ENCODE measurements around the gene EIF3CL.
"Not testable (repeated sequence)": the region's sequence is repeated elsewhere in the genome, so short reads cannot be mapped to it uniquely, and the experiment has no call there.

The EIF3CL gene, protein sequence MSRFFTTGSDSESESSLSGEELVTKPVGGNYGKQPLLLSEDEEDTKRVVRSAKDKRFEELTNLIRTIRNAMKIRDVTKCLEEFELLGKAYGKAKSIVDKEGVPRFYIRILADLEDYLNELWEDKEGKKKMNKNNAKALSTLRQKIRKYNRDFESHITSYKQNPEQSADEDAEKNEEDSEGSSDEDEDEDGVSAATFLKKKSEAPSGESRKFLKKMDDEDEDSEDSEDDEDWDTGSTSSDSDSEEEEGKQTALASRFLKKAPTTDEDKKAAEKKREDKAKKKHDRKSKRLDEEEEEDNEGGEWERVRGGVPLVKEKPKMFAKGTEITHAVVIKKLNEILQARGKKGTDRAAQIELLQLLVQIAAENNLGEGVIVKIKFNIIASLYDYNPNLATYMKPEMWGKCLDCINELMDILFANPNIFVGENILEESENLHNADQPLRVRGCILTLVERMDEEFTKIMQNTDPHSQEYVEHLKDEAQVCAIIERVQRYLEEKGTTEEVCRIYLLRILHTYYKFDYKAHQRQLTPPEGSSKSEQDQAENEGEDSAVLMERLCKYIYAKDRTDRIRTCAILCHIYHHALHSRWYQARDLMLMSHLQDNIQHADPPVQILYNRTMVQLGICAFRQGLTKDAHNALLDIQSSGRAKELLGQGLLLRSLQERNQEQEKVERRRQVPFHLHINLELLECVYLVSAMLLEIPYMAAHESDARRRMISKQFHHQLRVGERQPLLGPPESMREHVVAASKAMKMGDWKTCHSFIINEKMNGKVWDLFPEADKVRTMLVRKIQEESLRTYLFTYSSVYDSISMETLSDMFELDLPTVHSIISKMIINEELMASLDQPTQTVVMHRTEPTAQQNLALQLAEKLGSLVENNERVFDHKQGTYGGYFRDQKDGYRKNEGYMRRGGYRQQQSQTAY

DNA sequence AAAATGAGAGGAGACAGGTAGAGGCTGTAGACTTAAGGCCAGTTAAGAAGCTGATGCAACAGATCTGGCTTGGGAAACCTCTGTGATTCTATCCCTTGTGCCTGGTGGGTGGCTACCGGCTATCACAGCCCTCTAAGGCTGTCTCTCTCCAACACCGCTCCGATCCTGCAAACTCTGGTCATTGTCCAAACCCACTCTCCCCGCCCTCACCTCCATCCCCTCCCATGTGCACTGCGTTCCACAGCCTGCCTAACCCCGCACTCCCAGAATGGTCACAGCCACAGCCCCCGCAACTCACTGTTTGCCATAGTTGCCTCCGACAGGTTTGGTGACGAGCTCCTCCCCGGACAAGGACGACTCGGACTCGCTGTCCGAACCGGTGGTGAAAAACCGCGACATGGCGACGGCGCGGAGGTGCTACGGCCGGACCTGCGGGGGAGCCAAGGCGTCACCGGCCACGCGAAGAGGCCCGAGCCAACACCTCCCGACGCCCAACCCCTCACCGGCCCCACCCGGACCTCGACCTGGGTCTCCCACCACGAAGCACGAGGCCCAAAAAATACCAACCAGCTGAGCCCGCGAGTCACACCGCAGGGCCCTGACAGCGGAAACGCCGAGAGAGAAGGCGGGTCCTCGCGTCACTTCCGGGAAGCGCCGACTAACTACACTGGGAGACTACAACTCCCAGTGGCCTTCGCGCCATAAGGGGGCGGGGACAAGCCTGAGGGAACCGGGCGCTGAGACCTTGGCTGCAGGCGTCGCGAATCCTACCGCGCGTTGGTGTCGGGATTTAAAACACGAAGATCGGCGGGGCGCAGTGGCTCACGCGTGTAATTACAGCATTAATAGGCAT is at the start of gene EIF3CL:
TSS of gene EIF3CL (minus strand) at position 622 of the 853 bp plus-strand sequence. CDS start at position 399, 223 bp downstream.
- DNase-seq: not testable (repeated sequence)

DNA sequence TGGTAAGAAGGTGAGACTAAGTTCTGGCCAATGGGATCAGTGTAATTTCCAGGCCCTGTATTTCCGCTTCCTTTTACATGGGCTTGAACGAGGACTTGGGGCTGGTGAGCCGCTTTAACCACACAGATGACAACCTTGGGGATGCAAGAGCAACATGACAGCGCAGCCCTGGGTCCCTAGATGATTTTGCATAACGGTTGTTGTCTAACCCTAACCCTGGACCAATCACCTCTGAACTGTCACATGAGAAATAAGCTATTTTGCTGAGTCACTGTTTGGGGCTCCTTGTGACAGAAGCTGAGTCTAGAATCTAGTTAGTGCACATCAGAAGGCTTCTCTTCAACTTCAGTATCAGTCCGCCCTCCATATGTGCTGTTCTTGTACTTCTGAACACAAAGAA is 43.4 kb upstream of the EIF3CL start:
- not testable (repeated sequence) for DNase-seq

DNA sequence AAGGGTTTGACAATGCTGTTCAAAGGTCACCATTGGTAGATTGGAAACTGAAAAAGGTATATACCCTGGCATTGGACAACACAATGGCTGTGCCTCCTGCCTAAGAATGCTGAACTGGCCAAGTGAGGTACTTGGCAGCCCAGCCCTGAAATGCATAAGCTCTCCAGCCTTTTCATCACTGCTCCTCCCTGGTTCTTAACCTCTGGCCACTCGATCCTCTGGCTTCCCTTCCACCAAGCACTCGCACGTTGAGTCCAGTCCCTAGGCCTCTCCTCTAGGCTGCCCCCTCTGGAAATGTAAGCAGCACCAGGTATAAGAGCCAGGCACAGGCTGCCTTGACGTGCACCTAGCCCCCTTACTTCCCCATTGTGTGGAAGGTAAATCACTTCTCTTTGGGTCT is 42.7 kb upstream of the EIF3CL start:
- not testable (repeated sequence) for DNase-seq

DNA sequence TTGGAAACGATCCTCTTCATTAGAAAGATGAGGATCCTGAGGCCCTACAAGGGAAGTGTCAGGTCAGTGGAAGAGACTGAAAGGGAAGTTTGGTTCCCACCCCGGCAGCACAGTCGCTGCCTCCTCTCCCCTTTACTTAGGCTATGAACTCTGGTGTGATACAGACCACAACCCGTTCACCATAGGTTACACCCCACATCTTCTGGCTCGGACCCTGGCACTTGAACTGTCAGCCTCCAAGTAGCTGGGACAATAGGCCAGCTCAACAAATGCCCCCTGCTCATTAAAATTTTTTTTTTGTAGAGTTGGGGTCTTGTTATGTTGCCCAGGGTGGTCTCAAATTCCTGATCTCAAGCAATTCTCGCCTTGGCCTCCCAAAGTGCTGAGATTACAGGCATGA is 40.3 kb upstream of the EIF3CL start:
- not testable (repeated sequence) for DNase-seq

DNA sequence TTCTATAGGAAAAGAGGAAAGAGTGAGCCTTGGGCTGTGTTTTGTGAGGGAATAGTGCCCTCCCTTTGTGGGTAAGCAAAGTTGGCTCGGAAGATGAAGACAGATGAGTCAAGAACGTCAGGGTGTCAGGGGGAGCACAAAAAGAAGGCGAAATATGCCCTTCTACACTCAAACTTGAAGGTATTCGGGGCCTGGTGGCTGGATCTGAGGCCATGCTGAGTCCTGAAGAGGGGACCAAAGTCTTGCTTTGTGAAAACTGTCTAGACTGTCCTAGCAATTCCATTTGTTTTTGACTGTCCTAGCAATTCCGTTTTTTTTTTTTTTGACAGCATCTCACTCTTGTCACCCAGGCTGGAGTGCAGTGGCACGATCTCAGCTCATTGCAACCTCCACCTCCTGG is 35.3 kb upstream of the EIF3CL start:
- not testable (repeated sequence) for DNase-seq

DNA sequence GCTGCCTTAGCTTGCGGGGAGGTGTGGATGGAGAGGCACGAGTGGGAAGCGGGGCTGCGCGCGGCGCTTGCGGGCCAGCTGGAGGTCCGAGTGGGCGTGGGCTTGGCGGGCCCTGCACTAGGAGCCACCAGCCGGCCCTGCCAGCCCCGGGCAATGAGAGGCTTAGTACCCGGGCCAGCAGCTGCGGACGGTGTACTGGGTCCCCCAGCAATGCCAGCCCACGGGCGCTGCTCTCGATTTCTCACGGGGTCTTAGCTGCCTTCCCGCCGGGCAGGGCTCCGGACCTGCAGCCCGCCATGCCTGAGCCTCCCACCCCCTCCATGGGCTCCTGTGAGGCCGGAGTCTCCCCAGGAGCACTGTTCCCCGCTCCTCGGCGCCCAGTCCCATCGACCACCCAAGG is 31.7 kb upstream of the EIF3CL start:
- not testable (repeated sequence) for DNase-seq

DNA sequence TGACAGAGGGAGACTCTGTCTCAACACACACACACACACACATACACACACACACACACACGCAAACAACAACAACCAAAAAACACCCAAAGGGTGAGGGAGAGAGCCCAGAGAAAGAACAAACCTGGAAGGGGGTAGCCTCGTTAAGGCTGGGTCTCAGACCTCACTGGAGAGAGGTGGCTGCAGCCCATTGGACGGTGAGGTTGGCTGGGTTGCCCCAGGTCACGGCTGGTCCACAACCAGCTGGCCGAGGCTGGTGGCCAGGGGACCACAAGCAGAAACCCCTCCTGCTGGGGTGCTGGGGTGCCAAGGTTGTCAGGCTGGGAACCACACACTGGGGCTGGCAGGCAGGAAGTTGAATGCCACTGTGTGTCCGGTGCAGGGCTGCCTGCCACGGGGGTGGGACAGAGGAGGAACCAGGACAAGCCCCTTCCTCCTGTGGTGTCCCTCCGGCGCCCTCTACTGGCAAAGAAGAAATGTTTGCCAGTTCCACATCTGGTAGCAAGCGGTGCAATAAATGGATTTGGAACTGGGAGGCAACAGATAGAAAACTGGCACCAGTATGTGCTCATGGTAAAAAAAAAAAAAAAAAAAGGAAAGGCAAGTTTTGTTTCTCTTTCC is 22.5 kb upstream of the EIF3CL start:
- DNase-seq: not testable (repeated sequence)

DNA sequence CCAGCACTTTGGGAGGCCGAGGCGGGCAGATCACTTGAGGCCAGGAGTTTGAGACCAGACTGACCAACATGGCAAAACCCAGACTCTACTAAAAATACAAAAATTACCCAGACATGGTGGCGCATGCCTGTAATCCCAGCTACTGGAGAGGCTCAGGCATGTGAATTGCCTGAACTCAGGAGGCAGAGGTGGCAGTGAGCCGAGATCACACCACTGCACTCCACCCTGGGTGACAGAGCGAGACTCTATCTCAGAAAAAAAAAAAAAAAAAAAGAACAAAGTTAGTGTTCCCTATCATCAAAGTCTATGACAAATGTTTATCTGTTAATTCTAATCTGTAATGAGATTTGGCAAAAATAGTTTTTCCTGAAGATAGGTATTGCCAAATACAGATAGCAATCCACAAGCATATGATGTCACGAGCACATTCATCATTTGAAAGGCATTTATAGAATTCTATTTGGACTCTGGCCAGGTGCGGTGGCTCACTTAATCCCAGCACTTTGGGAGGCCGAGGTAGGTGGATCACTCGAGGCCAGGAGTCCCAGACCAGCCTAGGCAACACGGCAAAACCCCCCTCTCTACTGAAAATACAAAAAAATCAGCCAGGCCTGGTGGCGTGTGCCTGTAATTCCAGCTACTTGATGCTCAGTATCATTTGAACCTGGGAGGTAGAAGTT is 17.6 kb upstream of the EIF3CL start:
- DNase-seq: not testable (repeated sequence)

DNA sequence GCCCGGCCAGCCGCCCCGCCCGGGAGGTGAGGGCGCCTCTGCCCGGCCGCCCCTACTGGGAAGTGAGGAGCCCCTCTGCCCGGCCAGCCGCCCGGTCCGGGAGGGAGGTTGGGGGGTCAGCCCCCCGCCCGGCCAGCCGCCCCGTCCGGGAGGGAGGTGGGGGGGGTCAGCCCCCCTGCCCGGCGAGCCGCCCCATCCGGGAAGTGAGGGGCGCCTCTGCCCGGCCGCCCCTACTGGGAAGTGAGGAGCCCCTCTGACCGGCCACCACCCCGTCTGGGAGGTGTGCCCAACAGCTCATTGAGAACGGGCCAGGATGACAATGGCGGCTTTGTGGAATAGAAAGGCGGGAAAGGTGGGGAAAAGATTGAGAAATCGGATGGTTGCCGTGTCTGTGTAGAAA is 13.4 kb upstream of the EIF3CL start:
- not testable (repeated sequence) for DNase-seq

DNA sequence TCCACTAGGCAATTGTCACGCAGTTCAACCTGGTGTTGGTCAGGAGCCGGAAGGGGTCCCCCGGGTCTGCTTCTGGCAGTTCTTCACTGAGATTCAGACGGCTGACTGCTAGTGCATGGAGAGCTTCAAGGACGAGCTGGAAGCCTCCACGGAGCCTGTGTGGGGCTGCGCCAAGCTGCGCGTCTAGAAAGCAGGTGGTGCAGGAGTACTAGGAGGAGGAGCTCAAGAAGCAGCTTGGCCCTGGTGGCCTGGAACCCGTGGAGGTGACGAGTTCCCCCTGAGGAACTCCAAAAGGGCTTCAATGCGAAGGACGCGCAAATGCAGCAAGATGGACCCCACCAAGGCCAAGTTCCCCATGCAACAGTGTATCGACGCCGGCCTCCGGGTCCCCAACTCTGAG is 10.9 kb upstream of the EIF3CL start:
- not testable (repeated sequence) for DNase-seq

DNA sequence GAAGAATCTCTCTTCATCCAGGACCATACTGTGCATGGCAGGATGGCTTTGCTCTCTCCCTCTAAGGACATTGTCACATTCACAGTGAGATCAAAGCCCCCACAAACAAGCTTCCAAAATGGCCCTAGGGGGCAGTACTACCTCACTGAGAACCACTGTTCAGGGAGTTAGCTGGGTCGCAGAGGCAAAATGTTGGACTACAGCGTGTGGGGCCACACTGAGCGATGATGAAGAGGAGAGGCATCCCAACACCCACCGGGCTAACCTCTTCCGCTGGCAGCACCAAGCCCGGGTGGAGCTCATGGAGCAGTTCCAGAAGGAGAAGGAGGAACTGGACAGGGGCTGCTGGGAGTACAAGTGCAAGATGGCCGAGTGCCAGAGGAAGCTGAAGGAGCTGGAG is 9.9 kb upstream of the EIF3CL start:
- not testable (repeated sequence) for DNase-seq

DNA sequence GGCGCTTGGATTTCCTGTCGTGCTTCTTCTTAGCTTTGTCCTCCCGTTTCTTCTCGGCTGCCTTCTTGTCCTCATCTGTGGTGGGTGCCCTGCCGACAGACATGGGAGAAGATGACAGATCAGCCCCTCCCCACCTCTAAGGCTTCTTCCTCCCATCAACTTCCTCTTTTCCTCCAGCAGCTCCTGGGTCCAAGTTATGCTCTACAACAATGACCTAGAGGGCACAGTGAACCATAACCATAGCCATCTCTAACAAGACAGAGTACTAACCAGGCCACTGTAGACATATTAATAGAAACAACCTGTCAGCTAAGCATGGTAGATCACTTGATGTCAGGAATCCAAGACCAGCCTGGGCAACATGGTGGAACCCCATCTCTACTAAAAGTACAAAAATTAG is 11.6 kb downstream of the EIF3CL start:
- not testable (repeated sequence) for DNase-seq

DNA sequence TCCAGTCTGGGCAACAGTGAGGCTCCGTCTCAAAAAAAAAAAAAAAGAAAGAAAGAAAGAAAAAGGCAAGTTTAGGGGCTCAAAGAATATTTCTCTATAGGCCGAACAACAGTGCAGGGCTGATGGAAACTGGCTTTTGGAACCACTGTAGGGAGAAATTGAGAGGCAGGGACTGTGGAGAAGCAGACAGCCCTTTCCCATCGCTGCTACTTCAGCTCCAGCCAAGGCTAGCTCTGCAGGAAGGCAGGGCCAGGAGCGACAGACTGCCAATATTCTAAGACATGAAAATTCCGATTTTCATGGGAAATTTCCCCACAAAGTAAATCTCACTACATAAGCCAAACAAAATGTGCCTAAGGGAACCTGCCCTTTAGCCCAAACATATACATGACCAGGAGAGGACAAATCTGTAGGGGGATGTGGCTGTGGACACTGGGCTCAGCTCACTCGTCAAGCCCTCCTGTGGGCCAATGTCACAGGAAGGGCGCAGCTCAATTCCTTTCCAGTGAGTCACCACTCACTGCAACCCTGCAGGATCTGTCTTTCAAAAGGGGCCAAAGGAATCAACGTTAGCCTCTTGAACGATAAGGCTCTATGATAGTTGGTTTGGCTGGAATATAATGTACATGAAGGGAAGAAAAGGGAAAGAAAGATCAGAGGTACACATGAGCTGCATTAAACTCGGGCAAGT is 21.3 kb downstream of the EIF3CL start:
- not testable (repeated sequence) for DNase-seq

DNA sequence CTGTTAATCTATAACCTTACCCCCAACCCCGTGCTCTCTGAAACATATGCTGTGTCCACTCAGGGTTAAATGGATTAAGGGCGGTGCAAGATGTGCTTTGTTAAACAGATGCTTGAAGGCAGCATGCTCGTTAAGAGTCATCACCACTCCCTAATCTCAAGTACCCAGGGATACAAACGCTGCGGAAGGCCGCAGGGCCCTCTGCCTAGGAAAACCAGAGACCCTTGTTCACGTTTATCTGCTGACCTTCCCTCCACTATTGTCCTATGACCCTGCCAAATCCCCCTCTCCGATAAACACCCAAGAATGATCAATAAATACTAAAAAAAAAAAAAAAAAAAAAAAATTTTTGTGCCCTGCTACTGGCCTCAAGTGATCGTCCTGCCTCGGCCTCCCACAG is 25.8 kb downstream of the EIF3CL start:
- DNase-seq: not testable (repeated sequence)

DNA sequence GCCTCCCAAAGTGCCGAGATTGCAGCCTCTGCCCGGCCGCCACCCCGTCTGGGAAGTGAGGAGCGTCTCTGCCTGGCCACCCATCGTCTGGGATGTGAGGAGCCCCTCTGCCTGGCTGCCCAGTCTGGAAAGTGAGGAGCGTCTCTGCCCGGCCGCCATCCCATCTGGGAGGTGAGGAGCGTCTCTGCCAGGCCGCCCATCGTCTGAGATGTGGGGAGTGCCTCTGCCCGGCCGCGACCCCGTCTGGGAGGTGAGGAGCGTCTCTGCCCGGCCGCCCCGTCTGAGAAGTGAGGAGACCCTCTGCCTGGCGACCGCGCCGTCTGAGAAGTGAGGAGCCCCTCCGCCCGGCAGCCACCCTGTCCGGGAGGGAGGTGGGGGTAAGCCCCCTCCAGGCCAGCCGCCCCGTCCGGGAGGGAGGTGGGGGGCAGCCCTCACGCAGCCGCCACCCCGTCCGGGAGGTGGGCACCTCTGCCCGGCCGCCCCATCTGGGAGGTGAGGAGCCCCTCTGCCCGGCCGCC is 26.5 kb downstream of the EIF3CL start:
- DNase-seq: not testable (repeated sequence)

DNA sequence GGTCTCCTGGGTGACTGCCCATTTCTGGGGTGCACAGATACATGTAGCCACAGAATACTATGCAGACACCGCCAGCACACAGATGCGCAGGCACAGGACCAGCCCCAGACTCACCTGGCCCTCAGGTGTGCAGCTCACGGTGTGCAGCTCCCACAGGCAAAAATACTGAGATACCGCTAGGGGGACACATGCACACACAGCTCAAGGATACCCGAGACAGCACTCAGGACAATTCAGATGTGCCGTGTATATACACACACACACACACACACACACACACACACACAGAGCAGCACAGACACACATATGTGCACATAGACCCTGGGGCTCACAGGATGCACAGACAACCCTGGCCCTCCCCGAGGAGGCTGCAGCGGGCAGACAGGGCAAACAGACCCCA is 28.5 kb downstream of the EIF3CL start:
- DNase-seq: not testable (repeated sequence)

DNA sequence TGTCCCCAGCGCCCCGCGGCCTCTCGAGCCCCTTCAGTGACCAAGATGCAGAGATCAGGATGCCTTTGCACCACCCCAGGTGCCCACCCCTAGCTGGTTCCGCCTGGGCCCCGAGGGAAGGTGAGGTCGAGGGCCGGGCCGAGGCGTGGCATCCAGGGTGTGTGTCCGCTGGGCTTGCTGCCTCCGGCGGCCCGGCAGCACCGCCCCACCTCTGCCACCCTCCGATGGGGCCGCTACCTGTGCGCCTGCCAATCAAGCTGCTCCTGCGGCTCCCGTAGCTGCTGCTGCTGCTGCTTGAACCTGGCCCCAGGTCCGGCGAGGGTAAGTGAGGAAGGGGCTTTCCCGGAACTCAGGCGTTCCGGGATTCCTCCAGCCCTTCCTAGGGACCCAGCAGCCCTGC is 29.4 kb downstream of the EIF3CL start:
- not testable (repeated sequence) for DNase-seq

DNA sequence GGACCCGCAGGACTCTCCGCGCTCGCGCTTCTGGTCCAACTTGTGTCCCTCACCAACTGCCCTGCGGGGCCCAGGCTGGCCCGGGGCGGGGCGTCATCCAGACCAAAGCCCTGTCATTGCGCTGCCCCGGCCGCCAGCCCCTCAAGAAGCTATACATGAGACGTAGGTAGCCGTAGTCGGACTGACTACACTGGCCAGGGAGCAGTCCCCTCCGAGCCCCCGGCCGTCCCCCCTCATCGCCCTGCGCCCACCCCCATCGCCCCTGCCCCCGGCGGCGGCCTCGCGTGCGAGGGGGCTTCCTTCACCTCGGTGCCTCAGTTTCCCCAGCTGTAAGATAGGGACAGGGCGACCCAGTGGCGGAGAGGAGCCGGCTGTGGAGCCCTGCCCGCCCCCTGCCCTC is 35.7 kb downstream of the EIF3CL start:
- DNase-seq: not testable (repeated sequence)

DNA sequence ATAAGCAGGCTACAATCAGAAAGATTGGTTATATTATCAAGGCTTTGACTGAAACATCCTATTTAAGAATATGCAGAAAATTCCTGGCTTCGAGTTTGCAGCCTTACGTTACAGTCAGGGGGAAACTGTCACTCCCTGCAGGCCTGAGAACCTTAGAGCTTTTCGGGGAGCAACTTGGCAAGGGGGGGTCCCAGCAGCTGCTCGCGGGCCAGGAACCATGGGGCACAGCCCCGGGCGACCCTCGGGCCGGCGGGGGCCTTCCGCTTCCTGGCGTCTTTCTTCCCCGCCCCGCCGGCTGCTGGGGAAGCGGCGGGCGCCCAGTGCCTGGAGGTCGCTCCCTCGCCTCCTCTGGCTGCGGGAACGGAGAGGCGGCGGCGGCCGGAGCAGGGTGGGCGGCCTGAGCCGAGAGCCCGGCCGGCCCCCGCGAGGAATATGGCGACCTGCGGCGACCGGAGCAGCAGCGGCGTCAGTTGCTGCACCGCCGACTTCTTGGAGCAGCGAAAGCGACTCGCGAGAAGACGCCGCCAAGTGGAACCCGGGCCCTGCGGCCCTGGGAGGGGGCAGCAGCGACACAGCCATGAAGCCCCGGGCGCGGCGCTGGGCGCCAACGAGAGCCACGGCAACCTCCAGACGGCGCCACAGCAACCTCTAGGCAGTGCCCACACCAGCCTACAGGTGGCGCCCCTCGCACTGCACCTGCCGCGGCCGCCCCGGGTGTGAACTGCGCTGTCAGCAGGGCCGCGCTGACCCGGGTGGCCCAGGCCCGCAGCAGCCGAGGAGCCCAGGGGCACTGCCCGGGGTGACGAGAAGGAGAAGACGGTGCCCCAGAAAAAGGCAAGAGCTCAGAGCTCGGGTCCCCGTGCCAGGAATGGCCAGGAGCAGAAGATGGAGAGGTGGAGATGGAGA is 39.1 kb downstream of the EIF3CL start:
- not testable (repeated sequence) for DNase-seq

DNA sequence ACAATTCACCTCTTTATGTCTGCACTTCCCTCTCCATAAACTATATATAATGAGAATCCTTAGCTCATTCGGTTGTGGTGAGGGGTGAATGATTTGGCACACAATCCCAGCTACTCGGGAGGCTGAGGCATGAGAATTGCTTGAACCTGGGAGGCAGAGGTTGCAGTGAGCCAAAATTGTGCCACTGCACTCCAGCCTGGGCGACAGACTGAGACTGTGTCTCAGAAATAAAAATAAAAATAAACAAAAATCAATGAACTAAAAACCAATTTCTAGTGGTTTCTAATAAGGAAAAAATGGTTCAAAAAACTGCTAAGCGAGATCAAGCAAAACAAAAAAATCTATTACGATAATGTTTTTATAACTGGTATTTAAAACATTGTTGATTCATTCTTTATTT is 40.2 kb downstream of the EIF3CL start, which contains the start of gene NPIPB6:
TSS of gene NPIPB6 (minus strand) at position 101 of the 400 bp plus-strand sequence. CDS start 686 bp downstream, outside the sequence.
- not testable (repeated sequence) for DNase-seq

Data from activated CD4-positive, alpha-beta T cell treated with anti-CD3 and anti-CD28 coated beads, Interleukin-2, amount 50 U/mL, for 1 hour (primary cell).